ENCODE results near the gene GRIK1.

GRIK1 gene

GRCh38 chr21:29637134-29637533, 302.7 kb downstream of the GRIK1 start:
- H3K9me2 ChIP-seq (replicated peaks; ENCODE audit: control insufficient read depth, low read length): no peaks in the 10 kb centered on the region
- TF ChIP-seq CTCF (IDR thresholded peaks at IDR 0.05; ENCODE audit: low read depth, low read length, poor library complexity, severe bottlenecking) (no peak), EZH2phosphoT487 (IDR thresholded peaks at IDR 0.05; ENCODE audit: borderline replicate concordance, low read length) (no peak)
- no peak overlapping the region for H3K4me2 ChIP-seq (ENCODE audit: low read length)

DNA sequence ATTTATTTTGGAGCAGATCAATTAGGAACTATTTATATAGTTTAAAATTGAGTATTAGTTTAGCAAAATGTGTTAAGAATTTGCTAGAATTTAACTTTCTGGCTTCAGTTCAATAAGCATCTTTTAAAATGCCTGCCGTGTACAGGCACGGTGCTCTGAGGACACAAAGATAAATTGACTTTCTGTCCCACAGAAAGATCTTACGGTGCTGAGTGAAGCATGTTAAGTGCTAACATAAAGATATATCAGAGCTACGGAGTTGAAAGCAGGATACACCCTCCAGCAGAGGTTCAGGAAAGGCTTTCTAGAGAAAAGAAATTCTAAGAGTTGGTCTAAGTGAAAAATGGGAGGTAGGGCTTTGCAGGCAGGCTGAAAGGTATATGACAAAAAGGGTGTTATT, 305.4 kb downstream of the GRIK1 start:
- H3K9me3 ChIP-seq (ENCODE audit: control insufficient read depth, insufficient read depth, low read length): peaks cover 19% of the 10 kb centered on the region; the same call in 1 of the 2 replicates
- no peak overlapping the region for H3K4me3 ChIP-seq (ENCODE audit: low read length)
- H3K27ac ChIP-seq (ENCODE audit: low read depth, low read length): no peak overlapping the region
- no peaks in the 10 kb centered on the region for H3K27me3 ChIP-seq (ENCODE audit: control insufficient read depth, low read length)
- no peak overlapping the region for H3K4me2 ChIP-seq (ENCODE audit: low read length)
- no peaks in the 10 kb centered on the region for H3K36me3 ChIP-seq (ENCODE audit: control insufficient read depth, low read length)
- H3F3A ChIP-seq (ENCODE audit: control insufficient read depth, insufficient read depth): peaks cover under 1% of the 10 kb centered on the region; the same call in 1 of the 2 replicates
- H4K20me1 ChIP-seq (ENCODE audit: control insufficient read depth, insufficient read depth, low read depth, low read length): no peaks in the 10 kb centered on the region
- H3K79me2 ChIP-seq (ENCODE audit: control insufficient read depth, low read length): no peaks in the 10 kb centered on the region
- no peaks in the 10 kb centered on the region for H3K9me2 ChIP-seq (replicated peaks; ENCODE audit: control insufficient read depth, low read length)
- TF ChIP-seq CTCF (IDR thresholded peaks at IDR 0.05; ENCODE audit: low read depth, low read length, poor library complexity, severe bottlenecking) (no peak), EZH2phosphoT487 (IDR thresholded peaks at IDR 0.05; ENCODE audit: borderline replicate concordance, low read length) (no peak)
- peaks cover 31% of the 10 kb centered on the region for H3K4me1 ChIP-seq (ENCODE audit: control insufficient read depth, low read length)

More at GRCh38 chr21:29637134-29637533, 302.7 kb downstream of the GRIK1 start:
- Histone ChIP-seq H3K4me1 (ENCODE audit: control insufficient read depth, low read length) (peaks cover 47% of the 10 kb centered on the region), H3F3A (ENCODE audit: control insufficient read depth, insufficient read depth) (peaks cover 5% of the 10 kb centered on the region; the same call in 1 of the 2 replicates), H3K36me3 (ENCODE audit: control insufficient read depth, low read length) (no peaks in the 10 kb centered on the region), H3K27me3 (ENCODE audit: control insufficient read depth, low read length) (no peaks in the 10 kb centered on the region), H4K20me1 (ENCODE audit: control insufficient read depth, insufficient read depth, low read depth, low read length) (no peaks in the 10 kb centered on the region), H3K9me3 (ENCODE audit: control insufficient read depth, insufficient read depth, low read length) (peaks cover 19% of the 10 kb centered on the region; the same call in 1 of the 2 replicates), H3K27ac (ENCODE audit: low read depth, low read length) (no peak overlapping the region), H3K79me2 (ENCODE audit: control insufficient read depth, low read length) (no peaks in the 10 kb centered on the region), H3K4me3 (ENCODE audit: low read length) (no peak overlapping the region)

GRCh38 chr21:29633756-29634155, 306.0 kb downstream of the GRIK1 start:
- H3K4me3 ChIP-seq (ENCODE audit: low read length): no peak overlapping the region
- H4K20me1 ChIP-seq (ENCODE audit: control insufficient read depth, insufficient read depth, low read depth, low read length): no peaks in the 10 kb centered on the region
- H3K9me3 ChIP-seq (ENCODE audit: control insufficient read depth, insufficient read depth, low read length): peaks cover 15% of the 10 kb centered on the region; the same call in 1 of the 2 replicates
- no peak overlapping the region for H3K4me2 ChIP-seq (ENCODE audit: low read length)
- H3K27ac ChIP-seq (ENCODE audit: low read depth, low read length): no peak overlapping the region
- H3K4me1 ChIP-seq (ENCODE audit: control insufficient read depth, low read length): peaks cover 25% of the 10 kb centered on the region
- no peaks in the 10 kb centered on the region for H3K79me2 ChIP-seq (ENCODE audit: control insufficient read depth, low read length)
- TF ChIP-seq EZH2phosphoT487 (IDR thresholded peaks at IDR 0.05; ENCODE audit: borderline replicate concordance, low read length): no peak
- no peak for TF ChIP-seq CTCF (IDR thresholded peaks at IDR 0.05; ENCODE audit: low read depth, low read length, poor library complexity, severe bottlenecking)
- no peaks in the 10 kb centered on the region for H3K27me3 ChIP-seq (ENCODE audit: control insufficient read depth, low read length)
- no peaks in the 10 kb centered on the region for H3K9me2 ChIP-seq (replicated peaks; ENCODE audit: control insufficient read depth, low read length)
- H3K36me3 ChIP-seq (ENCODE audit: control insufficient read depth, low read length): no peaks in the 10 kb centered on the region
- H3F3A ChIP-seq (ENCODE audit: control insufficient read depth, insufficient read depth): no peaks in the 10 kb centered on the region

All from DOHH2 (cell line).